GM12891 (cell line): Measurements from ENCODE around the gene SHISA9.

ENCODE experiments used
- DNase-seq: peaks from one replicate; pipeline ENCODE4 v3.0.0; 2011; ENCODE audit warnings: low spot score; ENCODE audit not compliant: insufficient read length
- FAIRE-seq: peaks from 2 replicates; lab custom pipeline; 2011; peaks lifted over from hg19 to GRCh38; lab: Jason Lieb, UNC
- PAX5 ChIP-seq: IDR thresholded peaks from 2 replicates; pipeline ENCODE4 v1.6.1; 2011; ENCODE audit warnings: low read length, moderate library complexity, mild to moderate bottlenecking; ENCODE audit not compliant: insufficient read depth, severe bottlenecking
- POLR2A ChIP-seq: IDR thresholded peaks from 2 replicates; pipeline ENCODE4 v1.6.1; 2011; ENCODE audit warnings: low read depth, low read length, control low read depth
- POLR2AphosphoS5 ChIP-seq: IDR thresholded peaks from 2 replicates; pipeline ENCODE4 v1.6.1; 2011; ENCODE audit warnings: low read depth, low read length, control low read depth
- POU2F2 ChIP-seq: IDR thresholded peaks from 2 replicates; pipeline ENCODE4 v1.6.1; 2011; ENCODE audit warnings: low read depth, mild to moderate bottlenecking, control low read depth, low read length, moderate library complexity
- SPI1 ChIP-seq: IDR thresholded peaks from 2 replicates; pipeline ENCODE4 v1.6.1; 2011; ENCODE audit warnings: low read depth, low read length, control low read depth
- TAF1 ChIP-seq: IDR thresholded peaks from 2 replicates; pipeline ENCODE4 v1.6.1; 2011; ENCODE audit warnings: low read depth, low read length, control low read depth

SHISA9 gene

DNA sequence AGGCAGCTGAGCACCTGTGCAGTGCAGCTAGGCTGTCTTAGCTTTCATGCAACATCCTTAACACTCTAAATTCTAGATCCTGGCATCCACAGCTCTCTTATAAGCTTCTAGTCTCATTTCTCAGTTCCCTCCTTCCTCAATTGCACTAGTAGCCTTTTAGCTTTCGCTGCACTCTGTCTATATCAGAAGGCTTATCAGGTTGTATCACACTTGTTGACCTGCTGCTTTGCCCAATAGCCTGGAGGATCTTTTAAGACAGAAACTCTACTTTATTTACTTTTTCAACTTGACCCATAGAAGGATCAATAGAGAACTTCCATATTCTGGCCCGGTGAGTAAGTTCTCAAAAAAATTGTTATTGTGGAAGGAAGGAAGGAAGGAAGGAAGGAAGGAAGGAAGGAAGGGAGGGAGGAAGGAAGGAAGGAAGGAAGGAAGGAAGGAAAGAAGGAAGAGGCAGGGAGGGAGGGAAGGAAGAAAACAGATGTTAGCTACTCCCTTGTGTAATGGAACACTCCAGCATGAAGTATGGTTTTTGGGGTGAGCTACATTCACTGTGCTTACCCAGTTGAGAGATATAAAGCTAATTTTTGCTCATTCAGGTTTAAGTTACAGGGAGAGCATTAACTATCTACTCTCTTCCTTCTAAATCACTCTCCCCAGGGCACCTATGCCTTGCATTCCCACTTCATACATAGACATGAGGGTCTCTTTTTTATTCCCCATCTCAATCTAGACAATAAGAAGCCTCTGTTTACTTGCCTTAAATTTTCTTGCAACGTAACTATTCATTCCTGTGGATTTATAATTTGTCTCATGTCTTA lies 361.1 kb downstream of the SHISA9 start:
- no peak for FAIRE-seq
- TF ChIP-seq PAX5: no peak
- no peak for TF ChIP-seq TAF1
- TF ChIP-seq POLR2A: no peak
- no peak for TF ChIP-seq POU2F2
- TF ChIP-seq SPI1: no peak
- no peak for TF ChIP-seq POLR2AphosphoS5
- DNase-seq: no peak

DNA sequence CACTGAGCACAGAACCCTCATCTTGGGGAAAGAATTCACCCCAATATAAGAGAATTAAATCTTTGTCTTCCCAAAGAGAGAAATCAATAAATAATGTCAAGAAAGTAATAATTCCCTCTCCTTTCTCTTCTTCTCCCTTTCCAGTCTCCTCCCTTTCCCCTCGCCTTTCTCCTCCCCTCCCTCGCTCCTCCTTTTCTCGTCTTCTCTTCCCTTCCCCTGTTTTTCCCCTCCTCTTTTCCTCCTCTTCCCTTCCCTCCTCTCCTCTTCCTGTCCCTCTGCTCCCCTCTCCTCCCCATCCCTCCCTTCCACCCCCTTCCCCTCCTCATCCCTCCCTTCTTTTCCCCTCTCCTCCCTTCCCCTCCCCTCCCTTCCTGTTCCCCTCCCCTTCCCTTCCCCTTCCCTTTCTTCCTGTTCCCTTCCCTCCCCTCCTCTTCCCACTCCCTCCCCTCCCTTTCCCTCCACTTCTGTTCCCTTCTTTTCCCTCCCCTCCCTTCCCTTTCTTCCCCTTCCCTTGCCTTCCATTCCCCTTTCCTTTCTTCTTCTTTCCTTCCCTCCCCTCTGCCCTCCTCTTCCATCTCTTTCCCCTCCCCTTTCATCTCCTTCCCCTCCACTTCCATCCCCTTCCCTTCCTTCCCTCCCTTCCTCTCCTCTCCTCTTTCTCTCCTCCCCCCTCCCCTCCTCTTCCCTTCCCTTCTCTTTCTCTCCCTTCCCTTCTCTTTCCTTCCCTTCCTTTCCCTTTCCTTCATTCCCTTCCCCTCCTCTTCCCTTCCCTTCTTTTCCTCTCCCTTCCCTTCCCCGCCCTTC lies 363.6 kb downstream of the SHISA9 start:
- no peak for FAIRE-seq
- TF ChIP-seq POLR2AphosphoS5 (no peak), PAX5 (no peak), TAF1 (no peak), POU2F2 (no peak), SPI1 (no peak), POLR2A (no peak)
- no peak for DNase-seq

DNA sequence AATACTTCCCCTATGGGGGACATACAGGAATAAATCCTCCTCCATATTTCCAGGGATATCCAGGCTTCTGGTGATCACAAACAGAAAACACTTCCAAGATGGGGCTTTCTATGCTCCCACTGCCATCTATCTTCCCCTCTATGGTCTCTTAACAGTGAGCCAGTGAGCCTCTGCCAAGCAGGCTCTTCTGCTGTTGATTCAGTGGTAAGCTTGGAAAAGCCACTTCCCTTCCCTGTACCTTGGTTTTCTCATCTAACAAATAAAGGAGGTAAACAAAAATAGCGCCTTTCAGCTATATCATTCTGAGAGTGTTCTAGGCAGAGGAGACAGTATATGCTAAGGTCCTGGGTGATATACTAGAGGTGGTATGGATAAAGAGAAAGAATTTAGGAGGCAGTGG lies 368.0 kb downstream of the SHISA9 start:
- FAIRE-seq: no peak

DNA sequence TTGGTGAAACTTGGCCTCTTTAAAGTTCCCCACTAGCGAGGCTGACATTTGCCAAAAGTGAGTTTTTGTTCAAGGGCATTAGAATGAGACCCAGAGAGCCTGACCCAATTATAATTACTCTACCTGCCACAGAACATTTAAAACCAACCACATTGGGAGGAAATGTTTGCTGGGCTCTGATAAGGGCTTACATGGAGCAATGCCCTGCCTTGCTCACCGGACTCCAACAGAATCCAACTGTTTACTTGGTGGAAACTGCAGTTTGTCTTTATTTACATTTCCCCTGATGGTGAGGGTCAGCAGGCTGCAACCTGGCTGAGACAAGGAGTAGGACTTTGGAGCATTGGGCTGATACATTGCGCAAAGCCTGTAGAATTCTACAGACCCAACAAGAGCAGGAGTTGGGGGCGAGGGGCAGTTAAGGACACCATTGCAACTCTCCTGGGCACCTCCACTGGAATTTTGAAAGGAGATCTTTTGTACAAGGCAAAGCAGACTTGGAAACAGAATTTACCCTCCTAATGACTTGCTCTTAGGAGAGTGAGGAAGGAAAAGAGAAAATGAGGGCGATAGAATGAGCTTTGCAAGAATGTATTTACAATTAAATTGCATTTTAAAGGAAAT lies 368.6 kb downstream of the SHISA9 start:
- DNase-seq (no peak), FAIRE-seq (no peak)
- TF ChIP-seq POLR2AphosphoS5: no peak
- no peak for TF ChIP-seq PAX5

More for the DNA sequence above, 368.0 kb downstream of the SHISA9 start:
- no peak for TF ChIP-seq SPI1
- TF ChIP-seq TAF1: no peak
- no peak for TF ChIP-seq POLR2AphosphoS5
- TF ChIP-seq PAX5: no peak
- TF ChIP-seq POLR2A: no peak
- TF ChIP-seq POU2F2: no peak
- DNase-seq: no peak

DNA sequence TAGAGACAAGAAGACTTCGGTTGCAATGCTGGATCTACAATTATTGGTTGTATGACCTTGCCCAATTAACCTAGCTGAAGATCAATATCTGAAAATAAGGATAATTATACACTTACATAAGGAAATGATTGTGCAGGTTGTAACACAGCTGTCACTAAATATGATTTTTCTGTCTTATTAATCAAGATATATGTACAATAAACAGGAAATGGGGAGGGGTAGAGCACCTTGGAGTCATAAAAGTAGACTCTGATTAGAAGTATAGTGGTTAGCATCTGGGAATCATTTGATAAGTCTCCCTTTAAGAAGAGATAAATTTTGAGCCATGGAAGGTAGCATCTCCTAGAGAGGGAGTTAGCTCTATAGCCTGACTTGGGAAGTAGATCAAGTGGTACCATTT lies 369.2 kb downstream of the SHISA9 start:
- TF ChIP-seq SPI1 (no peak), POLR2A (no peak), POLR2AphosphoS5 (no peak), POU2F2 (no peak), PAX5 (no peak), TAF1 (no peak)
- FAIRE-seq (no peak), DNase-seq (no peak)

DNA sequence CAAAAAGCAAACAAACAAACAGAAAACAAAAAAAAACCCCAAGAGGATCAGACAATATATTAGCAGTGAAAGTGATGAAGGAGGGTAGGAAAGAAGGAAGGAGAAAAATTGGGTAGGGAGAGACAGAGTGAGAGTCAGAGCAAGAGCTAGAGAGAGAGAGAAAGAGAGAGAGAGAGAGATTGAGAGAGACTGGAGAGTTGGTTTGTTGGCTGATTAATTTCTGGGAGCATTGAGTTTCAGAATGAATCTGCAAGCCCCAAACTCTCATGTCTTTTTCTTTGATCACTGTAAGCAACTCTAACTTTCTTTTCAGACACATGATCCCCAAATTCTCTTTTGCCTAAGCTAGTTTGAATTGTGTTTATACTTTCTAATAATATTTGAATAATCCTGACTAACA lies 388.1 kb downstream of the SHISA9 start:
- FAIRE-seq (no peak), DNase-seq (no peak)
- TF ChIP-seq POLR2AphosphoS5 (no peak), POU2F2 (no peak), SPI1 (no peak), PAX5 (no peak), TAF1 (no peak), POLR2A (no peak)
